ENCODE results near the gene BRDT. TPM values are rescaled to one million over a fixed set of nuclear protein-coding genes. Genes with fewer than 3 reads are reported as not detected.

BRDT gene
- total RNA-seq, 2 experiments from 2014 or later, result not detected

DNA sequence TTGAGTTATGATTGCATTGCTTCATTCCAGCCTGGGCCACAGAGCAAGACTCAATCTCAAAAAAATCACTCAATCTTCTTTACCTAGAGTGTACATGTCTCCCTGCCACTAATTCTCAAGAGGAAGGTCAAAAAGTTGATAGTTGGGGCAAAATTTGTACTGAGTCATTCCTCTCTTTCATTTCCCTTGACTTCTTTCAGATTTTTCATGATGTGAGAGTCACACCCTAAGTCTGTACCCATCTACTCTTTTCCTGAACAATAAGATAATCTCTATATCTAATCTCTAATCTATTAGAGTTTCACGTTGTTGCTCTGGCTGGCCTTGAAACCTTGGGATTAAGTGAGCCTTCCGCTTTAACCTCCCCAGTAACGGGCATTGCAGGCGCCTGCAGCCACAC, 1.1 kb upstream of the BRDT start:
- intact Hi-C loops (cut with micrococcal nuclease), result no loop called here
- ChIA-PET POLR2A (no interaction called here), CTCF (no interaction called here)
- peaks cover 6% of the 10 kb centered on the region for H3K9me3 Mint-ChIP-seq
- ATAC-seq, result peak; percentile 72
- H3K27me3 Mint-ChIP-seq, result peaks cover 1% of the 10 kb centered on the region
- peak overlapping the region; percentile 48 for H3K4me3 Mint-ChIP-seq
- TF ChIP-seq, protein P1, sequence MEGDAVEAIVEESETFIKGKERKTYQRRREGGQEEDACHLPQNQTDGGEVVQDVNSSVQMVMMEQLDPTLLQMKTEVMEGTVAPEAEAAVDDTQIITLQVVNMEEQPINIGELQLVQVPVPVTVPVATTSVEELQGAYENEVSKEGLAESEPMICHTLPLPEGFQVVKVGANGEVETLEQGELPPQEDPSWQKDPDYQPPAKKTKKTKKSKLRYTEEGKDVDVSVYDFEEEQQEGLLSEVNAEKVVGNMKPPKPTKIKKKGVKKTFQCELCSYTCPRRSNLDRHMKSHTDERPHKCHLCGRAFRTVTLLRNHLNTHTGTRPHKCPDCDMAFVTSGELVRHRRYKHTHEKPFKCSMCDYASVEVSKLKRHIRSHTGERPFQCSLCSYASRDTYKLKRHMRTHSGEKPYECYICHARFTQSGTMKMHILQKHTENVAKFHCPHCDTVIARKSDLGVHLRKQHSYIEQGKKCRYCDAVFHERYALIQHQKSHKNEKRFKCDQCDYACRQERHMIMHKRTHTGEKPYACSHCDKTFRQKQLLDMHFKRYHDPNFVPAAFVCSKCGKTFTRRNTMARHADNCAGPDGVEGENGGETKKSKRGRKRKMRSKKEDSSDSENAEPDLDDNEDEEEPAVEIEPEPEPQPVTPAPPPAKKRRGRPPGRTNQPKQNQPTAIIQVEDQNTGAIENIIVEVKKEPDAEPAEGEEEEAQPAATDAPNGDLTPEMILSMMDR (IDR thresholded peaks at IDR 0.05), result no peak
- no peaks in the 10 kb centered on the region for H3K36me3 Mint-ChIP-seq (ENCODE audit: low read depth)
- H3K4me1 Mint-ChIP-seq (ENCODE audit: low read depth), result peaks cover 15% of the 10 kb centered on the region
- no peak for DNase-seq
- H3K27ac Mint-ChIP-seq, result peak overlapping the region; percentile 83

DNA sequence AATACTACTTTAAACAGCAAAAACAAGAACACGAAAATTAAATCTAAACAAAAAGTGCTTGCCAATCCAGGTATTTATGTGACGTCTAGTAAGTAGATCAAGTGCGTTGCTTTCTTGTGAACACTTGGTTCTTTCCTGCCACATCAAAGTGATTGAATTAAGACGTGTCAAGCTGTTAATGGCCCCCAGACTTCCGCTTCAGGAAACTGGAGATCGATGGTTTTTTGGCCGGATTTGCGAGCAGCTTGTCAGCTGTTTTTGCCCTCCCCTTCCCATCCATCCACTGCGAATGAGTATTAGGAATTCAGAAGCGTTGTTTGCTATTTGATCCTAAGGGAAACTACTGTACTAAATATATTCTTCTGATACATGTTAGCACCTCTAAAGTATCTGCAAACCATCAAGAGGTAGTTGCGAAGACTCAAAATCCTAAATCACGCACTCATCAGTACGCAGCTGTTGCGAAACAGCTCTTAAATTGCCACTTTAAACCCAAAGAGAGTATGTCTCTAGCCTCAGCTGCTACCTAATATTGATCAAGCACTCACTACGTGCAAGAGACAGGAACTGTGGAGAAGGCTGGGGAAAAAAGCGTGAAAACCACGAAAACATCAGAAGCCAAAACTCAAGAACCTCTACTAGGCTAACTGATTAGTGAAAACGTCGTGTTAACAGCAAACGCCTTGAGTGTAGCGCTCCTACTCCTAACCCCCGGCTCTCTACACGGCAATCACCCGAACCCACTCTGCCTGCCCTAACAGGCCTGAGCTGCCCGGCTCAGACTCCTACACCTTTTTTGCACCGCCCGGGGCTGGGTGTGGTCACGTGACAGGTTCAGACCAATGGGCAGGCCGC, 473 bp upstream of the BRDT start:
- TF ChIP-seq, protein P1 (IDR thresholded peaks at IDR 0.05), result no peak
- H3K4me3 Mint-ChIP-seq, result peak overlapping the region; percentile 48

DNA sequence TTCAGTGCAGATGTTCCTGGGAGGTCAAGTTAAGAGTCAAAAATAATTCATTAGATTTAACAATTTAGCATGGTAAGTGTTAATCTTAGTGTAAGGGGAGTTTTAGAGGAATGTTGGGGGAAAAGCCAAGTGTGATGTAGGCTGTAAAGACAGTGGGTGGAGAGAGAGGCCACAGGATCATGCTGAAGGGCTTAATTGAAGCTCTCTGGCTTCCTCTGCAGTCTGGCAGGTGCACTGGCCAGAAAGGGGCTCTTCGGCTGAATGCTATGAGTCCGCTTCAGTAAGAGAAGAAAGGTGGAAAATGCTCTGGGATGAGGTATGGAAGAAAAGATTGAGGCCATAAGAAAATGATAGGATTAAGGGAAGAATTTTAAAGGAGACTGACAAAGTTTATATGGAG, 3.0 kb downstream of the BRDT start:
- CTCF ChIA-PET, result no interaction called here
- POLR2A ChIA-PET, result no interaction called here
- DNase-seq (no peak), ATAC-seq (no peak)
- Mint-ChIP-seq H3K27me3 (no peaks in the 10 kb centered on the region), H3K9me3 (peaks cover 6% of the 10 kb centered on the region), H3K4me1 (ENCODE audit: low read depth) (peaks cover 14% of the 10 kb centered on the region), H3K27ac (no peak overlapping the region), H3K36me3 (ENCODE audit: low read depth) (no peaks in the 10 kb centered on the region), H3K4me3 (no peak overlapping the region)
- intact Hi-C loops (cut with micrococcal nuclease), result no loop called here
- TF ChIP-seq, protein P1 (IDR thresholded peaks at IDR 0.05), result no peak

More for the DNA sequence above, 473 bp upstream of the BRDT start:
- DNase-seq, result peak; percentile 50
- intact Hi-C loops (cut with micrococcal nuclease), result no loop called here
- no peaks in the 10 kb centered on the region for H3K36me3 Mint-ChIP-seq (ENCODE audit: low read depth)
- H3K27me3 Mint-ChIP-seq, result peaks cover 1% of the 10 kb centered on the region
- POLR2A ChIA-PET, result no interaction called here
- CTCF ChIA-PET, result no interaction called here
- peak overlapping the region; percentile 83 for H3K27ac Mint-ChIP-seq
- H3K4me1 Mint-ChIP-seq (ENCODE audit: low read depth), result peaks cover 15% of the 10 kb centered on the region
- peak; percentile 70 for ATAC-seq
- peaks cover 6% of the 10 kb centered on the region for H3K9me3 Mint-ChIP-seq

DNA sequence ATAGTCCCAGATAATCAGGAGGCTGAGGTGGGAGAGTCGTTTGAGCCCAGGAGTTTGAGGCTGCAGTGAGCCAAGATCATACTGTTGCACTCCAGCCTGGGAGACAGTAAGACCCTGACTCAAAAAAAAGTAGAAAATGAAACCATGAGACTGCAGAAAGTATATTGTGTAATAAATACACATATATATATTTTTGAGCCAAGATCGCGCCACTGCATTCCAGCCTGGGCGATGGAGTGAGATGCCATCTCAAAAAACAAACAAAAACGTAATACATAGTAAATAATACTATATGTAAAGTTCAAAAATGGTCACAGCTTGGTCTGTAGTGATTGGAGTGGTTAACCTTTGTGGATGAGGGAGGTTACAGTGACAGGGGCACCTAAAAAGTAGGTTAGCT, 9.7 kb downstream of the BRDT start:
- ChIA-PET POLR2A (no interaction called here), CTCF (interaction anchor here (1.2 kb wide), 1 partner anchor 445 kb away, joined by 3 read pairs; no protein-coding TSS in a partner anchor)
- TF ChIP-seq, protein P1 (IDR thresholded peaks at IDR 0.05), result no peak
- ATAC-seq (no peak), DNase-seq (no peak)
- Mint-ChIP-seq H3K27me3 (no peaks in the 10 kb centered on the region), H3K4me3 (no peak overlapping the region), H3K36me3 (ENCODE audit: low read depth) (no peaks in the 10 kb centered on the region), H3K27ac (no peak overlapping the region), H3K9me3 (no peaks in the 10 kb centered on the region), H3K4me1 (ENCODE audit: low read depth) (no peaks in the 10 kb centered on the region)
- intact Hi-C loops (cut with micrococcal nuclease), result no loop called here

DNA sequence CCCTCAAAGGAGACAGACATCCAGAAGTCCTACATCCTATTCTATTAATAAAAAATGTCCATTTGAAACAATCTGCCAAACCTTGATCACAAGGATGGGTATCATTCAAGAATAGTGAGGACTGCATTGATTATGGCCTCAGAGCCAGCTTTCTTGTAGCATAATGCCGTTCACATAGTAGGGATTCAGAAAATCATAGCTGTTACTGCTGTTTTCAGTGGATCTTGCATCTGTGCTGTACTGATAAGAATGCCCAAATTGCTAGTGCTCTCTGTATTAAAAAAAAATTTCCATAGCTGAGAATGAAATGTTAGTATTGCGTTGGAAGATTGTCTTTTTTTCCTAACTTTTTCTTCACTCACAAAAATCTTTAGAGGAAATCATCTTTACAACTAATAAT, 19.1 kb downstream of the BRDT start:
- no peaks in the 10 kb centered on the region for H3K9me3 Mint-ChIP-seq
- H3K27me3 Mint-ChIP-seq, result no peaks in the 10 kb centered on the region
- H3K27ac Mint-ChIP-seq, result no peak overlapping the region
- no peaks in the 10 kb centered on the region for H3K36me3 Mint-ChIP-seq (ENCODE audit: low read depth)
- H3K4me1 Mint-ChIP-seq (ENCODE audit: low read depth), result no peaks in the 10 kb centered on the region
- TF ChIP-seq, protein P1 (IDR thresholded peaks at IDR 0.05), result no peak
- DNase-seq (no peak), ATAC-seq (no peak)
- intact Hi-C loops (cut with micrococcal nuclease), result no loop called here
- ChIA-PET CTCF (interaction anchor here (0.8 kb wide), 1 partner anchor 28 kb away, joined by 3 read pairs; no protein-coding TSS in a partner anchor), POLR2A (interaction anchor here (0.8 kb wide), 1 partner anchor 177 kb away, joined by 3 read pairs; no protein-coding TSS in a partner anchor)
- H3K4me3 Mint-ChIP-seq, result no peak overlapping the region
